ENCODE results near the gene KNOP1. TPM values are rescaled to one million over a fixed set of nuclear protein-coding genes. Genes with fewer than 3 reads are reported as not detected.

The KNOP1 gene
- total RNA-seq, 1 experiment from 2014 or later, result 13.6 TPM

DNA sequence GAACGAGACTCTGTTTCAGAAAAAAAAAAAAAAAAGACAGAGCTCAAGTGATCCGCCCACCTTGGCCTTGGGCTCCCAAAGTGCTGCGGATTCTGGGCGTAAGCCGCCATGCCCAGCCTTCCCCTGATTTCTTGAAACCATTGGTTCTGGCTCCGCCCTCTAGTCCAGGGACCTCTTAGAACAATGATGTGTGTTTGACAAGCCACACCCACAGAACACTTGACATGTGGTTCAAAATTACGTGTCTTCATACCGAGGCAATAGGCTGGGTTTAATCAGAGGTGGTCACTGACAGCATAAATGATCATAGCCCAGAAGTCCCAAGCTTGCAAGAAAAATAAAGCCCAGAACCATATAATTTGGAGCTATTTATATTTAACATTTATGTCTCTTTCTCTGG, 23.0 kb downstream of the KNOP1 start:
- TF ChIP-seq EZH2 (IDR thresholded peaks at IDR 0.05; ENCODE audit: low read length, unreplicated experiment) (no peak), EZH2phosphoT487 (IDR thresholded peaks at IDR 0.05; ENCODE audit: borderline replicate concordance, low read length) (no peak)
- TF ChIP-seq, protein P1, sequence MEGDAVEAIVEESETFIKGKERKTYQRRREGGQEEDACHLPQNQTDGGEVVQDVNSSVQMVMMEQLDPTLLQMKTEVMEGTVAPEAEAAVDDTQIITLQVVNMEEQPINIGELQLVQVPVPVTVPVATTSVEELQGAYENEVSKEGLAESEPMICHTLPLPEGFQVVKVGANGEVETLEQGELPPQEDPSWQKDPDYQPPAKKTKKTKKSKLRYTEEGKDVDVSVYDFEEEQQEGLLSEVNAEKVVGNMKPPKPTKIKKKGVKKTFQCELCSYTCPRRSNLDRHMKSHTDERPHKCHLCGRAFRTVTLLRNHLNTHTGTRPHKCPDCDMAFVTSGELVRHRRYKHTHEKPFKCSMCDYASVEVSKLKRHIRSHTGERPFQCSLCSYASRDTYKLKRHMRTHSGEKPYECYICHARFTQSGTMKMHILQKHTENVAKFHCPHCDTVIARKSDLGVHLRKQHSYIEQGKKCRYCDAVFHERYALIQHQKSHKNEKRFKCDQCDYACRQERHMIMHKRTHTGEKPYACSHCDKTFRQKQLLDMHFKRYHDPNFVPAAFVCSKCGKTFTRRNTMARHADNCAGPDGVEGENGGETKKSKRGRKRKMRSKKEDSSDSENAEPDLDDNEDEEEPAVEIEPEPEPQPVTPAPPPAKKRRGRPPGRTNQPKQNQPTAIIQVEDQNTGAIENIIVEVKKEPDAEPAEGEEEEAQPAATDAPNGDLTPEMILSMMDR (conservative IDR thresholded peaks at IDR 0.05; ENCODE audit: low read depth, low read length), result no peak
- no peaks in the 10 kb centered on the region for H3K36me3 ChIP-seq (ENCODE audit: low read depth, low read length)

DNA sequence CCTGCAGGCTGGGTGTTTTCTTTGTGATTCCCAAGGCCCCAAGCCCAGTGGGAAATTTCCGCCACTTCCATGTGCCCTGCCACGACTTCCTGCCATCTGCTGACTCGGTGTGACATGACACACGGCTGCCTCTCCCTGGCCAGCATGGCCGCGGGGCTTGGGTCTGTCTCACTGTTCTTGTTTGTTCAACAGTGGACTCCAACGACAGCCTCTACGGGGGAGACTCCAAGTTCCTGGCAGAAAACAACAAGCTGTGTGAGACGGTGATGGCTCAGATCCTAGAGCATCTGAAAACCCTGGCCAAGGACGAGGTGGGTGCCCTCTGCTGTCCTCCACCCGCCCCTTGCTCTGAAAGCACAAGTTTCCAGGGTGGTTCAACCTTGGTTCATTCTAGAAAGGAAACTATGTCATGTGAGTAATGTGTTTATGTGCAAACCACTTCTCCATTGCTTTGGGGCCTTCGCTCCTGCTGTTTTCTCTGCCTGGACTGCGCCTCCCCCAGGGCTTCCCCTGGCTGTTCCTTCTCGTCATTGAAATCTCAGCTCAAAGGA, 26.8 kb downstream of the KNOP1 start:
- ATAC-seq (peak; percentile 77), DNase-seq (peak; percentile 53)
- intact Hi-C loops (cut with micrococcal nuclease), result no loop called here
- no peaks in the 10 kb centered on the region for H3K9me3 ChIP-seq (ENCODE audit: low read length)
- H3F3A ChIP-seq (ENCODE audit: low read length, unreplicated experiment), result no peaks in the 10 kb centered on the region
- CTCF ChIA-PET, result no interaction called here
- no peaks in the 10 kb centered on the region for H3K79me2 ChIP-seq (ENCODE audit: low read length)
- POLR2A ChIA-PET (ENCODE audit: unreplicated experiment), result no interaction called here
- peaks cover 12% of the 10 kb centered on the region for H3K4me1 ChIP-seq (ENCODE audit: insufficient read depth, low read length)
- no TSS peak for BruUV-seq (replicated peaks)
- no peaks in the 10 kb centered on the region for H3K36me3 ChIP-seq (ENCODE audit: low read depth, low read length)
- no peaks in the 10 kb centered on the region for H4K20me1 ChIP-seq (ENCODE audit: low read length)
- H3K9me2 ChIP-seq (replicated peaks; ENCODE audit: low read length), result no peaks in the 10 kb centered on the region
- no peak overlapping the region for H3K4me3 ChIP-seq (ENCODE audit: low read length)
- peak overlapping the region; percentile 32 for H3K27ac ChIP-seq (ENCODE audit: low read length)
- TF ChIP-seq, protein P1 (conservative IDR thresholded peaks at IDR 0.05; ENCODE audit: low read depth, low read length), result no peak
- TF ChIP-seq EZH2phosphoT487 (IDR thresholded peaks at IDR 0.05; ENCODE audit: borderline replicate concordance, low read length) (no peak), EZH2 (IDR thresholded peaks at IDR 0.05; ENCODE audit: low read length, unreplicated experiment) (no peak)
- peak overlapping the region; percentile 54; the same call in 1 of the 2 replicates for H2AFZ ChIP-seq (ENCODE audit: low read length)
- H3K9ac ChIP-seq (ENCODE audit: low read length), result no peak overlapping the region
- H3K4me2 ChIP-seq (ENCODE audit: low read length), result 0 out of 2 replicates have a peak overlapping the region, but pooled peaks have one; percentile 2
- H3K27me3 ChIP-seq (ENCODE audit: low read length), result no peaks in the 10 kb centered on the region

More for the DNA sequence above, 23.0 kb downstream of the KNOP1 start:
- intact Hi-C loops (cut with micrococcal nuclease), result loop anchor here (5.0 kb wide), 3 partner anchors 57 to 192 kb away; no protein-coding TSS in a partner anchor
- Histone ChIP-seq H3K4me3 (ENCODE audit: low read length) (no peak overlapping the region), H3F3A (ENCODE audit: low read length, unreplicated experiment) (no peaks in the 10 kb centered on the region), H3K9ac (ENCODE audit: low read length) (no peak overlapping the region), H3K79me2 (ENCODE audit: low read length) (0 out of 2 replicates have a peak, but pooled peaks cover 4% of the 10 kb centered on the region), H3K9me2 (replicated peaks; ENCODE audit: low read length) (no peaks in the 10 kb centered on the region), H4K20me1 (ENCODE audit: low read length) (no peaks in the 10 kb centered on the region), H2AFZ (ENCODE audit: low read length) (no peak overlapping the region), H3K27me3 (ENCODE audit: low read length) (no peaks in the 10 kb centered on the region), H3K9me3 (ENCODE audit: low read length) (no peaks in the 10 kb centered on the region), H3K4me1 (ENCODE audit: insufficient read depth, low read length) (peaks cover 37% of the 10 kb centered on the region), H3K27ac (ENCODE audit: low read length) (no peak overlapping the region), H3K4me2 (ENCODE audit: low read length) (no peak overlapping the region)
- no TSS peak for BruUV-seq (replicated peaks)
- no peak for ATAC-seq
- POLR2A ChIA-PET (ENCODE audit: unreplicated experiment), result interaction anchor here (0.6 kb wide), 1 partner anchor 140 kb away, joined by 3 read pairs; no protein-coding TSS in a partner anchor
- CTCF ChIA-PET, result no interaction called here
- DNase-seq, result no peak

DNA sequence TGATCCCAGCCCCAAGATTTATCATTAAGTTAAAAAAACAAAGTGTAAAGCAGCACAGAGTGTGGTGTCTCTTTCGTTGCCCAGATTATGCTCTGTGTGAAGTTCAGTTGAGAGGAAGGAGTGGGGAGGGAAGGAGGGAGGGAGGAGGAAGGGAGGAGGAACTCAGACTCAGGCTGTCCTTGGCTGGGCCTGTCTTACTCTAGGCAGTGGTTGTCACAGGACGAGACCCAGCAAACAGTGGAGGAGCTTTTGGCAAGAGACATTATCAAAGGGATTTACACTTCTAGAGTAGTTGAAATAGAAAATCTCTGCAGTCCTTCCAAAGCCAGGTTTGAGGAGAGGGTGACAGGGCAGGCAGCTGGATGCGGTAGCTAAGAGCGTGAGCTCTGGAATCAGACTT, 27.8 kb downstream of the KNOP1 start:
- intact Hi-C loops (cut with micrococcal nuclease), result no loop called here
- Histone ChIP-seq H3K4me3 (ENCODE audit: low read length) (no peak overlapping the region), H4K20me1 (ENCODE audit: low read length) (no peaks in the 10 kb centered on the region), H2AFZ (ENCODE audit: low read length) (no peak overlapping the region), H3K79me2 (ENCODE audit: low read length) (no peaks in the 10 kb centered on the region), H3K4me1 (ENCODE audit: insufficient read depth, low read length) (peaks cover 8% of the 10 kb centered on the region), H3F3A (ENCODE audit: low read length, unreplicated experiment) (no peaks in the 10 kb centered on the region), H3K4me2 (ENCODE audit: low read length) (no peak overlapping the region), H3K36me3 (ENCODE audit: low read depth, low read length) (no peaks in the 10 kb centered on the region), H3K9me2 (replicated peaks; ENCODE audit: low read length) (no peaks in the 10 kb centered on the region), H3K27me3 (ENCODE audit: low read length) (no peaks in the 10 kb centered on the region), H3K9me3 (ENCODE audit: low read length) (no peaks in the 10 kb centered on the region), H3K27ac (ENCODE audit: low read length) (no peak overlapping the region), H3K9ac (ENCODE audit: low read length) (no peak overlapping the region)
- no peak for TF ChIP-seq EZH2 (IDR thresholded peaks at IDR 0.05; ENCODE audit: low read length, unreplicated experiment)
- TF ChIP-seq EZH2phosphoT487 (IDR thresholded peaks at IDR 0.05; ENCODE audit: borderline replicate concordance, low read length), result no peak
- TF ChIP-seq, protein P1 (conservative IDR thresholded peaks at IDR 0.05; ENCODE audit: low read depth, low read length), result no peak
- ATAC-seq (no peak), DNase-seq (no peak)
- POLR2A ChIA-PET (ENCODE audit: unreplicated experiment), result no interaction called here
- CTCF ChIA-PET, result no interaction called here
- no TSS peak for BruUV-seq (replicated peaks)

Measured in PC-3 (cell line).